GM12892 (cell line): ENCODE data around the gene JDP2.

ENCODE experiments used
- POLR2A ChIP-seq: IDR thresholded peaks from 2 replicates; pipeline ENCODE4 v1.6.1; 2011; ENCODE audit warnings: low read depth, low read length, control low read depth
- POLR2AphosphoS5 ChIP-seq: IDR thresholded peaks from 2 replicates; pipeline ENCODE4 v1.6.1; 2011; ENCODE audit warnings: low read depth, low read length, control low read depth
- TAF1 ChIP-seq: IDR thresholded peaks from 2 replicates; pipeline ENCODE4 v1.6.1; 2011; ENCODE audit warnings: low read depth, mild to moderate bottlenecking, control low read depth, low read length, borderline replicate concordance

GRCh38 chr14:75379246-75379929 is 48.4 kb upstream of the JDP2 start:
- TF ChIP-seq POLR2A (no peak), POLR2AphosphoS5 (no peak), TAF1 (no peak)
